HepG2 (cell line): ENCODE results near the gene HOXD4. TPM values are rescaled to one million over a fixed set of nuclear protein-coding genes. Genes with fewer than 3 reads are reported as not detected.
A peak's percentile ranks its signal among the peaks of the same experiment; 100 is the strongest.

Source experiments
- ARNT2 ChIP-seq: sonication (generic); formaldehyde crosslinking; IDR thresholded peaks from 2 replicates; pipeline ENCODE4 v1.8.0; 2022; ENCODE audit warnings: mild to moderate bottlenecking, low read depth, missing genetic modification reagents, moderate library complexity
- ATF6 ChIP-seq: sonication (generic); formaldehyde crosslinking; conservative IDR thresholded peaks from 2 replicates; pipeline ENCODE4 v1.4.0; 2020; ENCODE audit warnings: missing genetic modification reagents
- DPF2 ChIP-seq: sonication (generic); formaldehyde crosslinking; IDR thresholded peaks from 2 replicates; pipeline ENCODE4 v1.4.0; 2020; ENCODE audit warnings: mild to moderate bottlenecking, low read depth, missing genetic modification reagents, borderline replicate concordance
- MTA1 ChIP-seq: sonication (generic); formaldehyde crosslinking; IDR thresholded peaks from 2 replicates; pipeline ENCODE4 v1.4.0; 2020; ENCODE audit warnings: missing genetic modification reagents, mild to moderate bottlenecking, borderline replicate concordance
- NFIC ChIP-seq: IDR thresholded peaks from 2 replicates; pipeline ENCODE4 v1.6.1; 2012; ENCODE audit warnings: mild to moderate bottlenecking, low read length, inconsistent platforms
- POLR2A ChIP-seq, 2 experiments: IDR thresholded peaks; 2 replicates each; pipeline ENCODE4 v1.6.1; 2011; ENCODE audit warnings: low read depth in 2 of 2, low read length in 2 of 2, mild to moderate bottlenecking in 1 of 2, moderate library complexity in 1 of 2; ENCODE audit not compliant: insufficient read depth in 1 of 2
- POLR2G ChIP-seq: fragments of 200-400 bp; formaldehyde crosslinking; IDR thresholded peaks from 2 replicates; pipeline ENCODE4 v1.6.1; 2018; ENCODE audit warnings: mild to moderate bottlenecking, low read depth, low read length, moderate library complexity
- REXO4 ChIP-seq: sonication (generic); formaldehyde crosslinking; IDR thresholded peaks from 2 replicates; pipeline ENCODE4 v1.8.0; 2022; ENCODE audit warnings: missing genetic modification reagents, mild to moderate bottlenecking, borderline replicate concordance
- RXRA ChIP-seq: sonication (generic); formaldehyde crosslinking; IDR thresholded peaks from 2 replicates; pipeline ENCODE4 v1.5.1; 2020; ENCODE audit warnings: missing genetic modification reagents
- SKIL ChIP-seq: sonication (generic); formaldehyde crosslinking; IDR thresholded peaks from 2 replicates; pipeline ENCODE4 v1.8.0; 2022; ENCODE audit warnings: missing genetic modification reagents, mild to moderate bottlenecking, moderate library complexity, borderline replicate concordance
- SMARCE1 ChIP-seq: fragments of 450-650 bp; IDR thresholded peaks from 2 replicates; pipeline ENCODE4 v1.6.1; 2017; ENCODE audit warnings: borderline replicate concordance
- TMF1 ChIP-seq: sonication (generic); formaldehyde crosslinking; IDR thresholded peaks from 2 replicates; pipeline ENCODE4 v1.8.1; 2022; ENCODE audit warnings: low read depth, missing genetic modification reagents
- ZKSCAN1 ChIP-seq: fragments of 150-350 bp; IDR thresholded peaks from 2 replicates; pipeline ENCODE4 v1.6.1; 2014; ENCODE audit warnings: low read length
- ZMAT3 ChIP-seq: sonication (generic); formaldehyde crosslinking; conservative IDR thresholded peaks from 2 replicates; pipeline ENCODE4 v1.7.0; 2021; ENCODE audit warnings: missing genetic modification reagents
- ZNF230 ChIP-seq: sonication (generic); formaldehyde crosslinking; IDR thresholded peaks from 2 replicates; pipeline ENCODE4 v1.4.0; 2020; ENCODE audit warnings: mild to moderate bottlenecking, missing genetic modification reagents
- ZNF24 ChIP-seq: fragments of 450-650 bp; IDR thresholded peaks from 2 replicates; pipeline ENCODE4 v1.6.1; 2017; ENCODE audit warnings: antibody characterized with exemption, mild to moderate bottlenecking
- ZNF382 ChIP-seq: sonication (generic); formaldehyde crosslinking; IDR thresholded peaks from 2 replicates; pipeline ENCODE4 v1.5.0; 2020; ENCODE audit warnings: missing genetic modification reagents, mild to moderate bottlenecking, borderline replicate concordance
- ZNF468 ChIP-seq: sonication (generic); formaldehyde crosslinking; IDR thresholded peaks from 2 replicates; pipeline ENCODE4 v1.8.0; 2022; ENCODE audit warnings: mild to moderate bottlenecking, moderate library complexity, missing genetic modification reagents
- ZNF614 ChIP-seq: IDR thresholded peaks from 2 replicates; pipeline ENCODE4 v1.6.1; 2018; ENCODE audit warnings: missing biosample characterization, missing genetic modification reagents, inconsistent platforms, borderline replicate concordance
- ZNF777 ChIP-seq: sonication (generic); formaldehyde crosslinking; IDR thresholded peaks from 2 replicates; pipeline ENCODE4 v1.4.0; 2020; ENCODE audit warnings: missing genetic modification reagents
- polyA plus RNA-seq, 8 experiments: library from polyadenylated mRNA; depleted of rRNA in 3 of 8; stranded (reverse) in 7 of 8; unstranded in 1 of 8; fragments of >200 nt; fragmentation: Illumina TruSeq in 4 of 8; extraction: Trizol in 4 of 8; gene quantifications; 2 replicates each; pipeline versions ENCODE4 v1.2.1 to v1.2.3, GENCODE V29; 2011 to 2016; ENCODE audit warnings: low read depth in 4 of 8, missing spikeins in 1 of 8, mixed read lengths in 1 of 8; ENCODE audit not compliant: insufficient read depth in 1 of 8
- total RNA-seq, 5 experiments: library from RNA; depleted of rRNA; stranded (reverse); fragments of >200 nt; fragmentation: Illumina TruSeq; extraction: Trizol; gene quantifications; 2 replicates each; pipeline ENCODE4 v1.2.3, GENCODE V29; 2016; ENCODE audit warnings: low read depth in 1 of 5
- TF ChIP-seq, protein P1 (sequence below): sonication (generic); formaldehyde crosslinking; IDR thresholded peaks from 2 replicates; pipeline ENCODE4 v1.9.0; 2021; ENCODE audit warnings: missing genetic modification reagents, borderline replicate concordance
- TF ChIP-seq, protein P2 (sequence below): sonication (generic); formaldehyde crosslinking; IDR thresholded peaks from 2 replicates; pipeline ENCODE4 v1.5.0; 2020; ENCODE audit warnings: missing genetic modification reagents, mild to moderate bottlenecking, borderline replicate concordance

HOXD4 gene
- total and polyA plus RNA-seq, 2 of the 13 experiments (the other 11 are each of a cell fraction or from before 2014, with no cell fraction given): not detected

GRCh38 chr2:176187899-176188773 is 36.8 kb downstream of the HOXD4 start, which contains the start of gene HOXD1 (continued):
- TF ChIP-seq ZKSCAN1 (no peak), NFIC (no peak), SMARCE1 (no peak), SKIL (no peak; the same call in 1 of the 2 replicates), ZNF230 (CRISPR knock-in tag) (no peak; the same call in 1 of the 2 replicates), ZNF614 (CRISPR knock-in tag) (peak; percentile 61; the same call in 1 of the 2 replicates), TMF1 (CRISPR knock-in tag) (peak; percentile 77; the same call in 1 of the 2 replicates), ZNF468 (CRISPR knock-in tag) (peak; percentile 79; the same call in 1 of the 2 replicates), RXRA (CRISPR knock-in tag) (peak; percentile 50; the same call in 1 of the 2 replicates), ZNF777 (peak; percentile 88), POLR2G (peak; percentile 82), ZMAT3 (CRISPR knock-in tag) (no peak; the same call in none of the 2 replicates), ZNF382 (CRISPR knock-in tag) (no peak), ATF6 (CRISPR knock-in tag) (no peak), ZNF24 (no peak), ARNT2 (CRISPR knock-in tag) (peak; percentile 75), REXO4 (CRISPR knock-in tag) (no peak), DPF2 (CRISPR knock-in tag) (peak; percentile 28; the same call in 1 of the 2 replicates), MTA1 (CRISPR knock-in tag) (peak; percentile 67; the same call in 1 of the 2 replicates), POLR2A (IDR thresholded peaks at IDR 0.05; ENCODE audit: insufficient read depth in 1 of 2, low read depth in 2 of 2, low read length in 2 of 2) (peak; percentile 75 to 83)
- TF ChIP-seq, protein P1, sequence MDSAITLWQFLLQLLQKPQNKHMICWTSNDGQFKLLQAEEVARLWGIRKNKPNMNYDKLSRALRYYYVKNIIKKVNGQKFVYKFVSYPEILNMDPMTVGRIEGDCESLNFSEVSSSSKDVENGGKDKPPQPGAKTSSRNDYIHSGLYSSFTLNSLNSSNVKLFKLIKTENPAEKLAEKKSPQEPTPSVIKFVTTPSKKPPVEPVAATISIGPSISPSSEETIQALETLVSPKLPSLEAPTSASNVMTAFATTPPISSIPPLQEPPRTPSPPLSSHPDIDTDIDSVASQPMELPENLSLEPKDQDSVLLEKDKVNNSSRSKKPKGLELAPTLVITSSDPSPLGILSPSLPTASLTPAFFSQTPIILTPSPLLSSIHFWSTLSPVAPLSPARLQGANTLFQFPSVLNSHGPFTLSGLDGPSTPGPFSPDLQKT: no peak
- TF ChIP-seq, protein P2, sequence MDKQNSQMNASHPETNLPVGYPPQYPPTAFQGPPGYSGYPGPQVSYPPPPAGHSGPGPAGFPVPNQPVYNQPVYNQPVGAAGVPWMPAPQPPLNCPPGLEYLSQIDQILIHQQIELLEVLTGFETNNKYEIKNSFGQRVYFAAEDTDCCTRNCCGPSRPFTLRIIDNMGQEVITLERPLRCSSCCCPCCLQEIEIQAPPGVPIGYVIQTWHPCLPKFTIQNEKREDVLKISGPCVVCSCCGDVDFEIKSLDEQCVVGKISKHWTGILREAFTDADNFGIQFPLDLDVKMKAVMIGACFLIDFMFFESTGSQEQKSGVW: no peak
